Smooth muscle cell (in vitro differentiated cells): ENCODE results near the gene TSC1. TPM values are rescaled to one million over a fixed set of nuclear protein-coding genes. Genes with fewer than 3 reads are reported as not detected.

Experiments used
- DNase-seq: peaks from one replicate; lab custom pipeline; 2025; ENCODE audit not compliant: unreplicated experiment; lab: John Stamatoyannopoulos, UW
- H2AFZ ChIP-seq: fragments of 200-600 bp; sonication (generic); 2 replicates; pipeline ENCODE4 v1.6.0; 2016; ENCODE audit warnings: antibody characterized with exemption, low read depth, mild to moderate bottlenecking
- H3F3A ChIP-seq: fragments of 200-600 bp; sonication (generic); 2 replicates; pipeline ENCODE4 v1.6.0; 2017; ENCODE audit warnings: antibody characterized with exemption, low read depth
- H3K27ac ChIP-seq: fragments of 200-600 bp; sonication (generic); 2 replicates; pipeline ENCODE4 v1.5.1; 2016; ENCODE audit warnings: low read depth, mild to moderate bottlenecking
- H3K27me3 ChIP-seq: fragments of 200-600 bp; sonication (generic); 2 replicates; pipeline ENCODE4 v1.6.1; 2016; ENCODE audit warnings: low read depth, mild to moderate bottlenecking
- H3K36me3 ChIP-seq: fragments of 200-600 bp; sonication (generic); 2 replicates; pipeline ENCODE4 v1.5.1; 2016; ENCODE audit warnings: low read depth
- H3K4me1 ChIP-seq: fragments of 200-600 bp; sonication (generic); 2 replicates; pipeline ENCODE4 v1.5.1; 2016; ENCODE audit warnings: low read depth
- H3K4me2 ChIP-seq: fragments of 200-600 bp; sonication (generic); 2 replicates; pipeline ENCODE4 v1.6.0; 2016; ENCODE audit warnings: mild to moderate bottlenecking
- H3K4me3 ChIP-seq: fragments of 200-600 bp; sonication (generic); 2 replicates; pipeline ENCODE4 v1.5.1; 2016; ENCODE audit warnings: mild to moderate bottlenecking
- H3K79me2 ChIP-seq: fragments of 200-600 bp; sonication (generic); 2 replicates; pipeline ENCODE4 v1.6.0; 2016; ENCODE audit warnings: low read depth, mild to moderate bottlenecking
- H3K9ac ChIP-seq: fragments of 200-600 bp; sonication (generic); 2 replicates; pipeline ENCODE4 v1.6.0; 2016; ENCODE audit warnings: low read depth
- H3K9me3 ChIP-seq: fragments of 200-600 bp; sonication (generic); replicated peaks from 2 replicates; pipeline ENCODE4 v1.5.1; 2016; ENCODE audit warnings: low read depth
- H4K20me1 ChIP-seq: fragments of 200-600 bp; sonication (generic); 2 replicates; pipeline ENCODE4 v1.6.0; 2016; ENCODE audit warnings: low read depth
- CTCF ChIP-seq: fragments of 200-600 bp; sonication (generic); IDR thresholded peaks from 2 replicates; pipeline ENCODE4 v1.5.1; 2017; ENCODE audit warnings: borderline replicate concordance, mild to moderate bottlenecking, antibody characterized with exemption; ENCODE audit not compliant: insufficient read depth, poor library complexity, severe bottlenecking
- WGBS: methylation state at CpG from one replicate; pipeline ENCODE4 v1.1.7; 2016; ENCODE audit warnings: low lambda C conversion rate; 5-methylcytosine and 5-hydroxymethylcytosine counted together
- polyA plus RNA-seq: library from polyadenylated mRNA; unstranded; fragments of >200 nt; fragmentation: Nextera tagmentation; extraction: Ambion mirVana; gene quantifications from 2 replicates; pipeline ENCODE4 v1.2.1, GENCODE V29; 2016
- total RNA-seq: library from RNA; depleted of rRNA; stranded (reverse); fragments of >200 nt; gene quantifications from 2 replicates; pipeline ENCODE4 v1.2.3, GENCODE V29; 2014

Gene TSC1
- total and polyA plus RNA-seq, 2 experiments from 2014 or later: 17.4 to 48.9 TPM

- 97% methylated on average over 12 of the region's 12 CpGs for WGBS
- H3K36me3 ChIP-seq: no peaks in the 10 kb centered on the region
- no peaks in the 10 kb centered on the region for H3K4me1 ChIP-seq
- H3K27ac ChIP-seq: no peak overlapping the region
- no peaks in the 10 kb centered on the region for H4K20me1 ChIP-seq
- H3F3A ChIP-seq: no peaks in the 10 kb centered on the region
- no peak overlapping the region for H2AFZ ChIP-seq
- H3K9ac ChIP-seq: no peak overlapping the region
- no peak overlapping the region for H3K4me3 ChIP-seq
- no peaks in the 10 kb centered on the region for H3K27me3 ChIP-seq
- TF ChIP-seq CTCF: no peak
- DNase-seq: no peak
- H3K79me2 ChIP-seq: no peaks in the 10 kb centered on the region
- no peaks in the 10 kb centered on the region for H3K9me3 ChIP-seq
- H3K4me2 ChIP-seq: no peak overlapping the region
These were observed 81.3 kb downstream of the TSC1 start for GRCh38 chr9:132863096-132863495.

- Histone ChIP-seq H3K36me3 (no peaks in the 10 kb centered on the region), H3K9ac (no peak overlapping the region), H3F3A (no peaks in the 10 kb centered on the region), H3K9me3 (no peaks in the 10 kb centered on the region), H3K4me2 (no peak overlapping the region), H2AFZ (no peak overlapping the region), H3K27me3 (no peaks in the 10 kb centered on the region), H3K27ac (no peak overlapping the region), H4K20me1 (no peaks in the 10 kb centered on the region), H3K4me3 (no peak overlapping the region), H3K79me2 (no peaks in the 10 kb centered on the region), H3K4me1 (peaks cover 4% of the 10 kb centered on the region)
- WGBS: 46% methylated on average over 6 of the region's 6 CpGs
- no peak for TF ChIP-seq CTCF
- DNase-seq: no peak
These were observed 81.9 kb downstream of the TSC1 start for GRCh38 chr9:132862533-132862932.

- H3K9me3 ChIP-seq: no peaks in the 10 kb centered on the region
- no peaks in the 10 kb centered on the region for H3K27me3 ChIP-seq
- H3F3A ChIP-seq: no peaks in the 10 kb centered on the region
- no peak overlapping the region for H3K9ac ChIP-seq
- 51% methylated on average over 3 of the region's 3 CpGs for WGBS
- no peak overlapping the region for H3K4me2 ChIP-seq
- no peak for TF ChIP-seq CTCF
- H3K4me3 ChIP-seq: no peak overlapping the region
- peaks cover 11% of the 10 kb centered on the region for H3K4me1 ChIP-seq
- no peaks in the 10 kb centered on the region for H4K20me1 ChIP-seq
- H3K79me2 ChIP-seq: no peaks in the 10 kb centered on the region
- H3K27ac ChIP-seq: no peak overlapping the region
- no peak overlapping the region for H2AFZ ChIP-seq
- no peaks in the 10 kb centered on the region for H3K36me3 ChIP-seq
- DNase-seq: no peak
These were observed 82.8 kb downstream of the TSC1 start for GRCh38 chr9:132861666-132862065.

GRCh38 chr9:132858751-132859150, 85.7 kb downstream of the TSC1 start:
- Histone ChIP-seq H4K20me1 (no peaks in the 10 kb centered on the region), H3K4me2 (no peak overlapping the region), H3K4me1 (peaks cover 11% of the 10 kb centered on the region), H3K79me2 (no peaks in the 10 kb centered on the region), H3K4me3 (no peak overlapping the region), H3K9ac (no peak overlapping the region), H3K27ac (no peak overlapping the region), H3K36me3 (no peaks in the 10 kb centered on the region), H3K27me3 (no peaks in the 10 kb centered on the region), H3F3A (no peaks in the 10 kb centered on the region), H2AFZ (no peak overlapping the region), H3K9me3 (no peaks in the 10 kb centered on the region)
- DNase-seq: no peak
- 77% methylated on average over 6 of the region's 7 CpGs for WGBS
- no peak for TF ChIP-seq CTCF
